ENCODE data around the gene WNK4.

WNK4 gene

GRCh38 chr17:42844271-42844670 is 63.9 kb downstream of the WNK4 start, which contains the start of gene AOC2:
AOC2 (plus strand) TSS chr17:42844580; CDS start chr17:42844627, 47 bp downstream.
- TF ChIP-seq CTCF (IDR thresholded peaks at IDR 0.05; ENCODE audit: insufficient read depth, low read length): no peak
- TF ChIP-seq GABPA (IDR thresholded peaks at IDR 0.05; ENCODE audit: low read depth): no peak
- no peak for TF ChIP-seq POLR2AphosphoS5 (IDR thresholded peaks at IDR 0.05; ENCODE audit: low read depth)
- no peak for TF ChIP-seq SPI1 (IDR thresholded peaks at IDR 0.05; ENCODE audit: borderline replicate concordance, low read depth)
- no peak for TF ChIP-seq REST (IDR thresholded peaks at IDR 0.05; ENCODE audit: insufficient replicate concordance, low read depth)
- Histone ChIP-seq H3K4me3 (replicated peaks; ENCODE audit: insufficient read depth, low read length) (no peak within 1 kb of the TSS), H3K27ac (replicated peaks) (no peak within 1 kb of the TSS), H3K27me3 (ENCODE audit: insufficient read depth, poor library complexity, severe bottlenecking) (no peaks in the 10 kb centered on the region)
- DNase-seq (ENCODE audit: low read depth in 1 of 2, low spot score in 1 of 2): no peak

- H3K27ac ChIP-seq (replicated peaks): no peak overlapping the region
- H3K27me3 ChIP-seq (ENCODE audit: insufficient read depth, poor library complexity, severe bottlenecking): no peaks in the 10 kb centered on the region
- peak; percentile 26; the same call in 1 of the 2 replicates for TF ChIP-seq POLR2AphosphoS5 (IDR thresholded peaks at IDR 0.05; ENCODE audit: low read depth)
- no peak for TF ChIP-seq GABPA (IDR thresholded peaks at IDR 0.05; ENCODE audit: low read depth)
- TF ChIP-seq REST (IDR thresholded peaks at IDR 0.05; ENCODE audit: insufficient replicate concordance, low read depth): no peak
- no peak for DNase-seq (ENCODE audit: low read depth in 1 of 2, low spot score in 1 of 2)
- no peak overlapping the region for H3K4me3 ChIP-seq (replicated peaks; ENCODE audit: insufficient read depth, low read length)
Observed at GRCh38 chr17:42844761-42845555, 64.5 kb downstream of the WNK4 start.

GRCh38 chr17:42845556-42845917 is 65.1 kb downstream of the WNK4 start:
- H3K27ac ChIP-seq (replicated peaks): no peak overlapping the region
- no peak for DNase-seq (ENCODE audit: low read depth in 1 of 2, low spot score in 1 of 2)
- H3K27me3 ChIP-seq (ENCODE audit: insufficient read depth, poor library complexity, severe bottlenecking): no peaks in the 10 kb centered on the region
- no peak overlapping the region for H3K4me3 ChIP-seq (replicated peaks; ENCODE audit: insufficient read depth, low read length)
- TF ChIP-seq REST (IDR thresholded peaks at IDR 0.05; ENCODE audit: insufficient replicate concordance, low read depth): no peak
- no peak for TF ChIP-seq GABPA (IDR thresholded peaks at IDR 0.05; ENCODE audit: low read depth)
- no peak for TF ChIP-seq CTCF (IDR thresholded peaks at IDR 0.05; ENCODE audit: insufficient read depth, low read length)
- no peak for TF ChIP-seq SPI1 (IDR thresholded peaks at IDR 0.05; ENCODE audit: borderline replicate concordance, low read depth)
- peak; percentile 4; the same call in 1 of the 2 replicates for TF ChIP-seq POLR2AphosphoS5 (IDR thresholded peaks at IDR 0.05; ENCODE audit: low read depth)
